Measurements from ENCODE around the gene PRR18. TPM values are rescaled to one million over a fixed set of nuclear protein-coding genes. Genes with fewer than 3 reads are reported as not detected.

The PRR18 gene
- total and polyA plus RNA-seq, 2 of the 13 experiments (the other 11 are each of a cell fraction or from before 2014, with no cell fraction given), result 0.04 TPM

DNA sequence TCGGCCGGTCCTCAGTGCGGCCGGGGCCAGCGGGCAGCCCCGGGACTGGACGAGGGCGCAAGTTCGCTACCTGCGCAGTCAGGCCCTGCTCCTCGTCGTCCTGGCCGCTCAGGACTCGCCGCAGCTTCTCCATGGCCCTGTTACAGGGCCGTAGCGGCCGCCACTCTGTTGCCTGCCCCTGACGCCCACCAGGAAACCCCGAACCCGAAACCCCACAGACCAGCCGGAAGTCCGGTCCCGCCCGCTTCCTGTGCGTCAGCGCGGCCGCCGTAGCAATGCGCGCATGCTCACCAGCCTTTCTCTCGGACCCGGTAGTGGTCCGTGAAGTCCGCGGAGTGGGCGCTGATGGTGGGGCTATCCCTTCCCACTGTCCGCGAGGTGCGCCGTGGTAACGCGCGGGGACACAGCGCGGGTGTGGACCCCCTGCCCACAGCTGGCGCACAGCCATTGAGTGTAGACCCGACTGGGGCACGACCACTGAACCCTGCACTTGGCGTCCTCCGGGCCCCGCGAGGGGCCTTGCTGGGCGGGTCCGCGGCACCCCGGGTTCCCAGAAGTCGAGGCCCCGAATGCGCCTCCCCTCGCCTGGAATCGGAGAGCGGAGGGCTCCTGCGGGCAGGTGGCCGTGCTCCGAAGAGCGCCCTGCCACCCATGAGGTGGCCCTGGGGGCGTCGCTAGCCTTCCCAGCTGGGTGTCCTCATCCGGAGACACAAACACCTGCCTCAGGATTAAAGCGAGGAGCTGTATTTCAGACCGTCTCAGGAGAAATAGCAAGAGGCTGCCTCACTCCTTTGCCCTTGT is 34.4 kb upstream of the PRR18 start, which contains the start of gene SFT2D1 (continued):
- TF ChIP-seq RBM22 (optimal IDR thresholded peaks at IDR 0.05; ENCODE audit: low read length) (no peak), NFRKB (IDR thresholded peaks at IDR 0.05) (no peak), ZSCAN22 (CRISPR knock-in tag; IDR thresholded peaks at IDR 0.05) (no peak), ZNF616 (CRISPR knock-in tag; IDR thresholded peaks at IDR 0.05; ENCODE audit: low read depth) (peak; percentile 94), ZNF773 (CRISPR knock-in tag; IDR thresholded peaks at IDR 0.05; ENCODE audit: borderline replicate concordance) (peak; percentile 85; the same call in 1 of the 2 replicates), RELA (CRISPR knock-in tag; IDR thresholded peaks at IDR 0.05) (no peak; the same call in 1 of the 2 replicates), ISX (CRISPR knock-in tag; conservative IDR thresholded peaks at IDR 0.05) (peak; percentile 91), ZNF546 (CRISPR knock-in tag; conservative IDR thresholded peaks at IDR 0.05) (peak; percentile 82), ZNF484 (CRISPR knock-in tag; IDR thresholded peaks at IDR 0.05; ENCODE audit: borderline replicate concordance, low read depth) (0 out of 2 replicates have a peak, but pooled peaks have one; percentile 70), ZNF451 (CRISPR knock-in tag; IDR thresholded peaks at IDR 0.05) (peak; percentile 98)
- TF ChIP-seq, protein P1, sequence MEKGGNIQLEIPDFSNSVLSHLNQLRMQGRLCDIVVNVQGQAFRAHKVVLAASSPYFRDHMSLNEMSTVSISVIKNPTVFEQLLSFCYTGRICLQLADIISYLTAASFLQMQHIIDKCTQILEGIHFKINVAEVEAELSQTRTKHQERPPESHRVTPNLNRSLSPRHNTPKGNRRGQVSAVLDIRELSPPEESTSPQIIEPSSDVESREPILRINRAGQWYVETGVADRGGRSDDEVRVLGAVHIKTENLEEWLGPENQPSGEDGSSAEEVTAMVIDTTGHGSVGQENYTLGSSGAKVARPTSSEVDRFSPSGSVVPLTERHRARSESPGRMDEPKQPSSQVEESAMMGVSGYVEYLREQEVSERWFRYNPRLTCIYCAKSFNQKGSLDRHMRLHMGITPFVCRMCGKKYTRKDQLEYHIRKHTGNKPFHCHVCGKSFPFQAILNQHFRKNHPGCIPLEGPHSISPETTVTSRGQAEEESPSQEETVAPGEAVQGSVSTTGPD (CRISPR knock-in tag; IDR thresholded peaks at IDR 0.05), result no peak
- TF ChIP-seq, protein P2, sequence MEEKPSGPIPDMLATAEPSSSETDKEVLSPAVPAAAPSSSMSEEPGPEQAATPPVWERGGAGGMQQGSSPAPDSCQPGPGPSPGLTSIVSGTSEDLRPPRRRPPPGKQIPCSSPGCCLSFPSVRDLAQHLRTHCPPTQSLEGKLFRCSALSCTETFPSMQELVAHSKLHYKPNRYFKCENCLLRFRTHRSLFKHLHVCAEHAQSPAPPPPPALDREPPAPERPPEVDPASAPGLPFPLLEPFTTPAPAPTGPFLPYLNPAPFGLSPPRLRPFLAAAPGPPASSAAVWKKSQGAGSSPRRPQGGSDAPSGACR (CRISPR knock-in tag; IDR thresholded peaks at IDR 0.05), result peak; percentile 83
- TF ChIP-seq, protein P3, sequence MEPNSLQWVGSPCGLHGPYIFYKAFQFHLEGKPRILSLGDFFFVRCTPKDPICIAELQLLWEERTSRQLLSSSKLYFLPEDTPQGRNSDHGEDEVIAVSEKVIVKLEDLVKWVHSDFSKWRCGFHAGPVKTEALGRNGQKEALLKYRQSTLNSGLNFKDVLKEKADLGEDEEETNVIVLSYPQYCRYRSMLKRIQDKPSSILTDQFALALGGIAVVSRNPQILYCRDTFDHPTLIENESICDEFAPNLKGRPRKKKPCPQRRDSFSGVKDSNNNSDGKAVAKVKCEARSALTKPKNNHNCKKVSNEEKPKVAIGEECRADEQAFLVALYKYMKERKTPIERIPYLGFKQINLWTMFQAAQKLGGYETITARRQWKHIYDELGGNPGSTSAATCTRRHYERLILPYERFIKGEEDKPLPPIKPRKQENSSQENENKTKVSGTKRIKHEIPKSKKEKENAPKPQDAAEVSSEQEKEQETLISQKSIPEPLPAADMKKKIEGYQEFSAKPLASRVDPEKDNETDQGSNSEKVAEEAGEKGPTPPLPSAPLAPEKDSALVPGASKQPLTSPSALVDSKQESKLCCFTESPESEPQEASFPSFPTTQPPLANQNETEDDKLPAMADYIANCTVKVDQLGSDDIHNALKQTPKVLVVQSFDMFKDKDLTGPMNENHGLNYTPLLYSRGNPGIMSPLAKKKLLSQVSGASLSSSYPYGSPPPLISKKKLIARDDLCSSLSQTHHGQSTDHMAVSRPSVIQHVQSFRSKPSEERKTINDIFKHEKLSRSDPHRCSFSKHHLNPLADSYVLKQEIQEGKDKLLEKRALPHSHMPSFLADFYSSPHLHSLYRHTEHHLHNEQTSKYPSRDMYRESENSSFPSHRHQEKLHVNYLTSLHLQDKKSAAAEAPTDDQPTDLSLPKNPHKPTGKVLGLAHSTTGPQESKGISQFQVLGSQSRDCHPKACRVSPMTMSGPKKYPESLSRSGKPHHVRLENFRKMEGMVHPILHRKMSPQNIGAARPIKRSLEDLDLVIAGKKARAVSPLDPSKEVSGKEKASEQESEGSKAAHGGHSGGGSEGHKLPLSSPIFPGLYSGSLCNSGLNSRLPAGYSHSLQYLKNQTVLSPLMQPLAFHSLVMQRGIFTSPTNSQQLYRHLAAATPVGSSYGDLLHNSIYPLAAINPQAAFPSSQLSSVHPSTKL (CRISPR knock-in tag; IDR thresholded peaks at IDR 0.05), result peak; percentile 69; the same call in 1 of the 2 replicates
- TF ChIP-seq, protein P4, sequence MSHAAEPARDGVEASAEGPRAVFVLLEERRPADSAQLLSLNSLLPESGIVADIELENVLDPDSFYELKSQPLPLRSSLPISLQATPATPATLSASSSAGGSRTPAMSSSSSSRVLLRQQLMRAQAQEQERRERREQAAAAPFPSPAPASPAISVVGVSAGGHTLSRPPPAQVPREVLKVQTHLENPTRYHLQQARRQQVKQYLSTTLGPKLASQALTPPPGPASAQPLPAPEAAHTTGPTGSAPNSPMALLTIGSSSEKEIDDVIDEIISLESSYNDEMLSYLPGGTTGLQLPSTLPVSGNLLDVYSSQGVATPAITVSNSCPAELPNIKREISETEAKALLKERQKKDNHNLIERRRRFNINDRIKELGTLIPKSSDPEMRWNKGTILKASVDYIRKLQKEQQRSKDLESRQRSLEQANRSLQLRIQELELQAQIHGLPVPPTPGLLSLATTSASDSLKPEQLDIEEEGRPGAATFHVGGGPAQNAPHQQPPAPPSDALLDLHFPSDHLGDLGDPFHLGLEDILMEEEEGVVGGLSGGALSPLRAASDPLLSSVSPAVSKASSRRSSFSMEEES (CRISPR knock-in tag; IDR thresholded peaks at IDR 0.05), result 0 out of 2 replicates have a peak, but pooled peaks have one; percentile 13
- TF ChIP-seq, protein P5, sequence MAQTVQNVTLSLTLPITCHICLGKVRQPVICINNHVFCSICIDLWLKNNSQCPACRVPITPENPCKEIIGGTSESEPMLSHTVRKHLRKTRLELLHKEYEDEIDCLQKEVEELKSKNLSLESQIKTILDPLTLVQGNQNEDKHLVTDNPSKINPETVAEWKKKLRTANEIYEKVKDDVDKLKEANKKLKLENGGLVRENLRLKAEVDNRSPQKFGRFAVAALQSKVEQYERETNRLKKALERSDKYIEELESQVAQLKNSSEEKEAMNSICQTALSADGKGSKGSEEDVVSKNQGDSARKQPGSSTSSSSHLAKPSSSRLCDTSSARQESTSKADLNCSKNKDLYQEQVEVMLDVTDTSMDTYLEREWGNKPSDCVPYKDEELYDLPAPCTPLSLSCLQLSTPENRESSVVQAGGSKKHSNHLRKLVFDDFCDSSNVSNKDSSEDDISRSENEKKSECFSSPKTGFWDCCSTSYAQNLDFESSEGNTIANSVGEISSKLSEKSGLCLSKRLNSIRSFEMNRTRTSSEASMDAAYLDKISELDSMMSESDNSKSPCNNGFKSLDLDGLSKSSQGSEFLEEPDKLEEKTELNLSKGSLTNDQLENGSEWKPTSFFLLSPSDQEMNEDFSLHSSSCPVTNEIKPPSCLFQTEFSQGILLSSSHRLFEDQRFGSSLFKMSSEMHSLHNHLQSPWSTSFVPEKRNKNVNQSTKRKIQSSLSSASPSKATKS (CRISPR knock-in tag; IDR thresholded peaks at IDR 0.05), result peak; percentile 45; the same call in 1 of the 2 replicates

Data from HepG2 (cell line).